A673 (cell line): ENCODE measurements around the gene ZIC1. TPM values are rescaled to one million over a fixed set of nuclear protein-coding genes. Genes with fewer than 3 reads are reported as not detected.

Experiments
- BruUV-seq: library from RNA; stranded (reverse); fragments of 400-500 nt; replicated peaks from 2 replicates; lab custom pipeline; 2021; lab: Mats Ljungman, UMichigan
- CTCF ChIA-PET: fragments of 300-600 bp; sonication (Branson Sonifier 250); formaldehyde crosslinking; loops from one replicate; lab custom pipeline; 2022; ENCODE audit warnings: antibody characterized with exemption; lab: Charles Lee
- POLR2A ChIA-PET: fragments of 300-600 bp; sonication (Branson Sonifier 250); formaldehyde crosslinking; loops from one replicate; lab custom pipeline; 2022; ENCODE audit warnings: antibody characterized with exemption; ENCODE audit not compliant: low non-redundant PET; lab: Charles Lee
- DNase-seq: peaks from one replicate; pipeline ENCODE4 v3.0.0-alpha.2; 2015; ENCODE audit warnings: low spot score
- H3K27ac ChIP-seq: fragments of 200-600 bp; sonication (generic); 2 replicates; pipeline ENCODE4 v1.5.1; 2016; ENCODE audit warnings: mixed run types, low read depth, mild to moderate bottlenecking, mixed read lengths, antibody characterized with exemption, low read length; ENCODE audit not compliant: poor library complexity, severe bottlenecking
- H3K27me3 ChIP-seq: fragments of 200-600 bp; sonication (generic); replicated peaks from 2 replicates; pipeline ENCODE4 v1.6.1; 2017; ENCODE audit warnings: mixed run types, low read depth, mild to moderate bottlenecking, mixed read lengths, antibody characterized with exemption, low read length; ENCODE audit not compliant: insufficient read depth, poor library complexity
- H3K36me3 ChIP-seq: fragments of 200-600 bp; sonication (generic); 2 replicates; pipeline ENCODE4 v1.6.1; 2016; ENCODE audit warnings: mixed run types, mild to moderate bottlenecking, mixed read lengths, antibody characterized with exemption, low read length; ENCODE audit not compliant: insufficient read depth, poor library complexity, severe bottlenecking
- H3K4me1 ChIP-seq: fragments of 200-600 bp; sonication (generic); 2 replicates; pipeline ENCODE4 v1.6.1; 2017; ENCODE audit warnings: mixed run types, mild to moderate bottlenecking, mixed read lengths, antibody characterized with exemption, low read length; ENCODE audit not compliant: insufficient read depth, poor library complexity, severe bottlenecking
- H3K4me3 ChIP-seq: fragments of 200-600 bp; sonication (generic); 2 replicates; pipeline ENCODE4 v1.5.1; 2016; ENCODE audit warnings: low read depth, mixed run types, mild to moderate bottlenecking, mixed read lengths, low read length; ENCODE audit not compliant: poor library complexity, severe bottlenecking
- H3K9me3 ChIP-seq: fragments of 200-600 bp; sonication (generic); 2 replicates; pipeline ENCODE4 v1.6.1; 2016; ENCODE audit warnings: mixed run types, low read depth, mild to moderate bottlenecking, mixed read lengths, antibody characterized with exemption, low read length; ENCODE audit not compliant: poor library complexity, severe bottlenecking
- CTCF ChIP-seq: fragments of 300-800, 200-600 bp; sonication (generic); conservative IDR thresholded peaks from 2 replicates; pipeline ENCODE4 v1.5.1; 2017; ENCODE audit warnings: low read depth, mild to moderate bottlenecking, antibody characterized with exemption, low read length, moderate library complexity, mixed read lengths
- EZH2 ChIP-seq: fragments of 200-600 bp; sonication (generic); IDR thresholded peaks from 2 replicates; pipeline ENCODE4 v1.6.1; 2017; ENCODE audit warnings: borderline replicate concordance, low read depth, mild to moderate bottlenecking, mixed read lengths, antibody characterized with exemption, low read length; ENCODE audit not compliant: poor library complexity, severe bottlenecking
- intact Hi-C: fragments of 100-400 bp; cut with micrococcal nuclease; formaldehyde crosslinking; loops from one replicate; pipeline ENCODE4 v1.10.0; 2022; ENCODE audit not compliant: unreplicated experiment
- total RNA-seq: library from RNA; stranded (reverse); gene quantifications from 2 replicates; pipeline ENCODE4 v1.2.3, GENCODE V29; 2021

ZIC1 gene
- total RNA-seq, 1 experiment from 2014 or later: 1.4 TPM

GRCh38 chr3:147405231-147406027 is 3.7 kb upstream of the ZIC1 start:
- H3K27me3 ChIP-seq: peaks cover 99% of the 10 kb centered on the region
- intact Hi-C loops: no loop called here
- ChIA-PET CTCF (interaction anchor here (0.6 kb wide), 1 partner anchor 655 kb away, joined by 3 read pairs; no protein-coding TSS in a partner anchor), POLR2A (no interaction called here)
- no peak overlapping the region for H3K4me3 ChIP-seq
- peaks cover 1% of the 10 kb centered on the region for H3K4me1 ChIP-seq
- no peak for TF ChIP-seq EZH2
- no peak for TF ChIP-seq CTCF
- no peak for DNase-seq
- H3K36me3 ChIP-seq: no peaks in the 10 kb centered on the region
- no peaks in the 10 kb centered on the region for H3K9me3 ChIP-seq
- H3K27ac ChIP-seq: no peak overlapping the region
- no TSS peak for BruUV-seq

- no peak for DNase-seq
- Histone ChIP-seq H3K27me3 (peaks cover 99% of the 10 kb centered on the region), H3K4me1 (peaks cover 8% of the 10 kb centered on the region), H3K27ac (no peak within 1 kb of the TSS), H3K9me3 (no peaks in the 10 kb centered on the region), H3K4me3 (no peak within 1 kb of the TSS), H3K36me3 (no peaks in the 10 kb centered on the region)
- CTCF ChIA-PET: no interaction called here
- TF ChIP-seq CTCF: no peak
- no peak for TF ChIP-seq EZH2
- no TSS peak for BruUV-seq
- POLR2A ChIA-PET: no interaction called here
- intact Hi-C loops: no loop called here
These were observed 2.9 kb upstream of the ZIC1 start, which contains the start of gene ZIC4 for GRCh38 chr3:147406028-147406931. Gene ZIC4 (minus strand): TSS chr3:147406543. CDS start chr3:147402797, 3,746 bp downstream.

GRCh38 chr3:147407114-147407497 is 2.1 kb upstream of the ZIC1 start:
- TF ChIP-seq CTCF (no peak), EZH2 (peak; percentile 90)
- no peaks in the 10 kb centered on the region for H3K36me3 ChIP-seq
- no peak for DNase-seq
- ChIA-PET CTCF (no interaction called here), POLR2A (no interaction called here)
- peaks cover 8% of the 10 kb centered on the region for H3K4me1 ChIP-seq
- H3K27me3 ChIP-seq: peaks cover 100% of the 10 kb centered on the region
- intact Hi-C loops: no loop called here
- H3K9me3 ChIP-seq: no peaks in the 10 kb centered on the region
- H3K4me3 ChIP-seq: no peak overlapping the region
- H3K27ac ChIP-seq: no peak overlapping the region
- no TSS peak for BruUV-seq
